HT-29 (cell line): Measurements from ENCODE around the gene SBNO2. TPM values are rescaled to one million over a fixed set of nuclear protein-coding genes. Genes with fewer than 3 reads are reported as not detected.
"Not testable (repeated sequence)": the region's sequence is repeated elsewhere in the genome, so short reads cannot be mapped to it uniquely, and the experiment has no call there.

Source experiments
- DNase-seq: peaks from one replicate; pipeline ENCODE4 v3.0.0-alpha.2; 2015; ENCODE audit warnings: low spot score
- total RNA-seq: library from RNA; depleted of rRNA; stranded (reverse); fragments of >200 nt; shearing (Covaris generic); gene quantifications from 2 replicates; pipeline ENCODE4 v1.2.3, GENCODE V29; 2014

SBNO2 gene
- total RNA-seq, 1 experiment from 2014 or later: 50.5 TPM

GRCh38 chr19:1119475-1120217 is 54.4 kb downstream of the SBNO2 start:
- DNase-seq: no peak

DNA sequence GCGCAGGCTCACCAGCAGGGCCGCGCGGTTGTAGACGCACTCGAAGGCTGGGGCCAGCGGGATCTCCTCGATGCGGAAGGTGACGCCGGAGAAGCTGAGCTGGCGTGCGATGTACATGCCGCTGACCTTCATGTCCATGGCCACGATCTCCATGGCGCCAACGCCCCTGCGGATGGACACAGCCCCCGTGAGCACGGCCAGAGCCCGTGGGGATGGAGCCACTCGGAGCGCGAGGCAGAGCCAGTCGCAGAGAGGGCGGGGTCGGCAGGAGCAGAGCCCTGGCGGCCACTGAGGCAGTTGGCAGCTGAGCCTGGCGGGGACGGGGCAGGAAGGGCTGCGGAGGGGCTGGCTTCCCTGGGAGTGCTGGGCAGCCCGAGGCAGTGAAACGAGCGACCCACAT is 55.1 kb downstream of the SBNO2 start:
- DNase-seq: no peak

DNA sequence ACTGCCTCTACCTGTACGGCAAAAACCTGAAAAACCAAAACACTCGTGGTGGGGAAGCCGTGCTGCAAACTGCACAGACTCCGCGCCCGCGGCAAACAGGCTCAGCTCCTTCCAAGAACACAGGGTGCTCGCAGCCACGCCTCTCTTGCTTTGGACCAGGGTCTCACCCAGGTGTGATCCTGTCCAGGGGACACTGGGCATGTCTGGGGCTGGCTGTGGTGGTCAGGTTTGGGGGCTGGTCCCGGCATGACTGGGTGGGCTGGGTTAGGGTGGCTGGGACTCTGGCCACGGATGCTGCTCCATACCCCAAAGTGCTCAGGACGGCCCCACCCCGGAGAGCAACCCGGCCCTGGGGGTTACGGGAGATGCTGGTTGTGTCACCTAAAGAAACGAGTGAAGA is 56.4 kb downstream of the SBNO2 start:
- DNase-seq: no peak

- DNase-seq: no peak
Measured at GRCh38 chr19:1116726-1117581, 57.1 kb downstream of the SBNO2 start.

- no peak for DNase-seq
Measured at GRCh38 chr19:1115646-1116420, 58.2 kb downstream of the SBNO2 start.

DNA sequence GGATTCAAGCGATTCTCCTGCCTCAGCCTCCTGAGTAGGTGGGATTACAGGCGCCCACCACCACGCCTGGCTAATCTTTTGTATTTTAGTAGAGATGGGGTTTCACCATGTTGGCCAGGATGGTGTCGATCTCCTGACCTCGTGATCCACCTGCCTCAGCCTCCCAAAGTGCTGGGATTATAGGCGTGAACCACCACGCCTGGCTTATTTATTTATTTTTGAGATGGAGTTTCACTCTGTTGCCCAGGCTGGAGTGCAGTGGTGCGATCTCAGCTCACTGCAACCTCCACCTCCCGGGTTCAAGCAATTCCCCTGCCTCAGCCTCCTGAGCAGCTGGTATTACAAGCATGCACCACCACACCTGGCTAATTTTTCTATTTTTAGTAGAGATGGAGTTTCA is 59.3 kb downstream of the SBNO2 start:
- not testable (repeated sequence) for DNase-seq

DNA sequence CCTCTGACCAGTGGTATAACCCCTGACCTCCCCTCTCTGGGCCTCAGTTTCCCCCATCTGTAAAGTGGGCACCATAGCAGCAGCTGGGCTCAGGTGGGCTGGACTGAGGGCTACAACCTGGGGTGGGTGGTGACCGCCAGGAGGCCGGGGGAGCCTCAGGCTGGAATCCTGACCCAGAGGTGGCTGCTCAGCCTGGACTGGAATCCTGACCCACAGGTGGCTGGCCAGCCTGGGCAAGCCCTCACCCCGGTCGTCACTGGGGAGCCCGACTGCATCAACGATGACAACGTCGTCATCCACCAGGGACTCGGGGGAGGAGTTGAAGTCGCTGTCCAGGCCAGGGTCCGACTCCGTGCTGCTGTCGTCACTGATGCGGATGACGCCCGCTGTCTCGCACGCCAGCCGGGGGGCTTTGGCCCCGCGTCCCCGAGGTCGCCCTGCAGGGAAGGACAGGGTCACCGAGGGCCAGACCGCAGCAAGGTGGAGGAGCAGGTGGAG is 60.0 kb downstream of the SBNO2 start:
- no peak for DNase-seq

DNA sequence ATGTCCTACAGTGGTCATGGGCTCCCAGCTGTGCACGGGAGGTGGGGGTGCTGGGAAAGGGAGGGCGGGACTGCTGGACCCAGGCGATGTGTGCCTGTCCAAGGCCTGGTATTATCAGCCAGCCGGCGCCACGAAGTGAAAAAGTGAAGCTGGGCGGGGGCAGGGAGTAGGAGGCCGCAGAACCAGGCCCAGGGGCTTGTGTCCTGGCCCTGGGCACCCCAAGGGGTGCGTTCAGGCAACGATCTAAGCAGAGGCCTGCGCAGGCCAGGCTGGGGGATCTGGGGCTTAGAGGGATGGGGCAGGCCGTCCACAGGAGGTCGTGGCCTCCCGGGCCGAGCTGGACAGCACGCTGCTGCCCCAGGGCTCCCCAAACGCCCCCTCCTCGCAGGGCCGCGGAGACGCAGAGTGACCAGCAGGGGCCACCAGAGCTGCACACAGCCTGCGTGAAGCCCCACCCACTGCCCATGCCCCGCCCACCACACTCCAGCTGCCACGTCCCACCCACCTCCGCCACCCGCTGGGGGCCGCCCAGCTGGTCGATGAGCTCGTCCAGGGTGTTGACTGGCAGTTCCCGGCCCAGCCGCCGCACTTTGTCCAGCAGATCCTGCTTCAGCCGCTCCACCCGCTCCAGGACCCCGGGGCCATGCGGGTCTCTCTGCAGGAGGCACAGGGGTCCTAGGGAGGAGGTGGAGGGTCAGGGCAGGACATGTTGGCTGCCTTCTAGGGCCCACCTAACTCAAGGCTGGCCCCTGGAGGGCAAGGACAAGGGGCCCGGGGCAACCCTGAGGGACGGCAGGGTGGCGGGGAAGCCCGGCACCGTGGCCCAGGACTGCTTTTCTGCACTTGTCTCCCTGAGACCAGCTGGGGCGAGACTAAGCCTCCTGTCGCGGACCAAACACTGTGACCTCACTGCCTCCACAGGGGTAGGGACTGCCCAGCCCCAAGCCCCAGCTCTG is 60.8 kb downstream of the SBNO2 start:
- peak; percentile 92 for DNase-seq

GRCh38 chr19:1112268-1113029 is 61.6 kb downstream of the SBNO2 start:
- peak; percentile 81 for DNase-seq

DNA sequence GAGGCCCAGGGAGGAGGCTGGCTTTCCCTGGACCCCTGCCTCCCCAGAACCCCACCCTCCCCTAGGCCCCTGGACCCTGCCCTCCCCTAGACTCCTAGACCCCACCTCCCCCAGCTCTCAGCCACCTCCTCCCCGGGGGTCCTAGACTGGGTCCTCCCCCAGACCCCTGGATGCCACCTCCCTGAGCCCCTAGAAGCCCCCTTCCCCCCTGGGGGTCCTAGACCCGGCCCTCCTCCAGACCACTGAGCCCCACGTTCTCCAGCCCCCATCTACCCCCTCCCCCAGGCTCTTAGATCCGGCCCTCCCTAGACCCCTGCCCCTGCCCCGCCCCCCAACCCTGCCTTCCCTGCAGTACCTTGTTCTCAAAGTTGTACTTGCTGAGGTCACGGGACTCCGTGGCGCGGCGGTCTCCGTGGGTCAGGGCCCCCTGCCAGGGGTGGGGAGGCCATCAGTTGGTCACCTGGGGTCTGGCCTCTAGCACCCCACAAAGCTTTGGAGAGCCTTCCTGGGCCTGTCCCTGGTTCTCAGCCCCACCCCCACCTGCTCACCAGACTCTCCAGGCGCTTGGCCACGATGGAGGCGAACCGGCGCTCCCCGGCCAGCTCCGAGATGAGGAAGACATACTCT is 62.3 kb downstream of the SBNO2 start:
- no peak for DNase-seq

GRCh38 chr19:1110809-1111640 is 63.0 kb downstream of the SBNO2 start:
- no peak for DNase-seq

- no peak for DNase-seq
Measured at GRCh38 chr19:1109697-1110671, 64.1 kb downstream of the SBNO2 start.

- DNase-seq: no peak
Measured at GRCh38 chr19:1109032-1109551, 65.0 kb downstream of the SBNO2 start.

GRCh38 chr19:1108291-1109031 is 65.6 kb downstream of the SBNO2 start:
- no peak for DNase-seq

GRCh38 chr19:1107661-1108261 is 66.3 kb downstream of the SBNO2 start:
- no peak for DNase-seq
